ENCODE data around the gene TMEM163. TPM values are rescaled to one million over a fixed set of nuclear protein-coding genes. Genes with fewer than 3 reads are reported as not detected.

Gene TMEM163
- polyA plus RNA-seq, 3 donors from 2014 or later, result 1.1 to 5.2 (median 2.8) TPM

- H3K36me3 Mint-ChIP-seq, result peaks cover 0 to 13% (median 4%) of the 10 kb centered on the region in 3 donors
- no peak for DNase-seq
- no peak overlapping the region for H3K27ac Mint-ChIP-seq
- H3K4me3 Mint-ChIP-seq, result no peak overlapping the region
- H3K4me1 Mint-ChIP-seq, result peaks cover 6 to 9% of the 10 kb centered on the region in 2 donors
- peaks cover 2 to 7% (median 4%) of the 10 kb centered on the region in 3 donors for H3K27me3 Mint-ChIP-seq (ENCODE audit: low read depth in 3 of 3)
- no peaks in the 10 kb centered on the region for H3K9me3 Mint-ChIP-seq
These were observed 18.1 kb downstream of the TMEM163 start for GRCh38 chr2:134700730-134701129.

GRCh38 chr2:134694411-134694810 lies 24.4 kb downstream of the TMEM163 start:
- H3K27me3 Mint-ChIP-seq (ENCODE audit: low read depth in 3 of 3), result peaks cover 2% of the 10 kb centered on the region in 3 donors
- no peaks in the 10 kb centered on the region for H3K9me3 Mint-ChIP-seq
- H3K36me3 Mint-ChIP-seq, result peaks cover 0 to 4% (median 0%) of the 10 kb centered on the region in 3 donors
- H3K4me3 Mint-ChIP-seq, result no peak overlapping the region
- H3K4me1 Mint-ChIP-seq, result no peaks in the 10 kb centered on the region
- no peak overlapping the region for H3K27ac Mint-ChIP-seq
- no peak for DNase-seq

DNA sequence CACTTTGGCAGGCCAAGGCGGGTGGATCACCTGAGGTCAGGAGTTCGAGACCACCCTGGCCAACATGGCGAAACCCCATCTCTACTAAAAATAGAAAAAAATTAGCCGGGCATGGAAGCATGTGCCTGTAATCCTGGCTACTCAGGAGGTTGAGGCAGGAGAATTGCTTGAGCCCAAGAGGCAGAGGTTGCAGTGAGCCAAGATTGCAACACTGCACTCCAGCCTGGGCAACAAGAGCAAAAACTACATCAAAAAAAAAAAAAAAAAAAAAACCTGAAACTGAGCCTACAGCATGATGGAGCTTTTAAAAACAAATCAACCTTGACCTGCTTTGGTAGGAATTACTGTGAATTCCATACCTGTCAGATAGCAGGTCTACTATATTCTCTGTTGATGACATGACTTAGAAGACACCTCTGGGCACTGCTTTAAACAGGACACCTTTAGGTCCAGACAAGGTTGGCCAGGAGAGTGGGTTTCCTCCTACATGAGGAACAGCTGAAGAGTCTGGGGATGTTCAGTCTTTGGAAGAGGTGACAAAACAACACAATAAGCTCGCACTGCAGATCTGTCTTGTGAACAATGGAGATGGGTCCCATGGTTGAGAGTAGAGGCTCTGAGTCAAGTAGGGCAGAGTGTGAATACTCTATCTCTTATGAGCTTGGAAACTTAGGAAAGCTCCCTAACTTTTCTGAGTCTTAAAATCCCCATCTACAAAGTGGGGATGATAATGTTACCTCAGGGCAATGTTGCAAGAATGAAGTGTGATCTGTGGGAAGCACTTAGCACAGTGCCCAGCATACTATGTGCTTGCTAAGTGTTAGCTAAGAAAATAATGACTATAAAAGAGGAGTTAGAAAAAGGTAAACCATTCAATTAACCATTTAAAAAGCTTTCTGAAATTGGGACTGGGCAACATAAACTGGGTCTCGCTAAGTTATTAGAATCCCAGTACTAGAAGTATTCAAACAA lies 25.2 kb downstream of the TMEM163 start:
- no peak overlapping the region for H3K27ac Mint-ChIP-seq

GRCh38 chr2:134692499-134692898 lies 26.3 kb downstream of the TMEM163 start:
- Mint-ChIP-seq H3K9me3 (no peaks in the 10 kb centered on the region), H3K4me1 (no peaks in the 10 kb centered on the region), H3K27me3 (ENCODE audit: low read depth in 3 of 3) (peaks cover 0 to 2% (median 2%) of the 10 kb centered on the region in 3 donors), H3K4me3 (no peak overlapping the region), H3K36me3 (no peaks in the 10 kb centered on the region), H3K27ac (no peak overlapping the region)
- DNase-seq, result peak in 2 of 3 donors; percentile 22 to 53

More for the DNA sequence above, 25.2 kb downstream of the TMEM163 start:
- Mint-ChIP-seq H3K4me1 (no peaks in the 10 kb centered on the region), H3K27me3 (ENCODE audit: low read depth in 3 of 3) (peaks cover 2% of the 10 kb centered on the region in 3 donors), H3K4me3 (no peak overlapping the region), H3K36me3 (peaks cover 0 to 4% (median 0%) of the 10 kb centered on the region in 3 donors), H3K9me3 (no peaks in the 10 kb centered on the region)
- no peak for DNase-seq

- no peak for DNase-seq
- H3K9me3 Mint-ChIP-seq, result no peaks in the 10 kb centered on the region
- H3K27ac Mint-ChIP-seq, result no peak overlapping the region
- H3K36me3 Mint-ChIP-seq, result no peaks in the 10 kb centered on the region
- no peaks in the 10 kb centered on the region for H3K27me3 Mint-ChIP-seq (ENCODE audit: low read depth in 3 of 3)
- H3K4me3 Mint-ChIP-seq, result no peak overlapping the region
- no peaks in the 10 kb centered on the region for H3K4me1 Mint-ChIP-seq
These were observed 28.1 kb downstream of the TMEM163 start for GRCh38 chr2:134690629-134691215.

GRCh38 chr2:134689315-134689714 lies 29.5 kb downstream of the TMEM163 start:
- Mint-ChIP-seq H3K27ac (no peak overlapping the region), H3K4me3 (no peak overlapping the region), H3K9me3 (peaks cover 0 to 3% (median 0%) of the 10 kb centered on the region in 6 donors), H3K27me3 (ENCODE audit: low read depth in 3 of 3) (no peaks in the 10 kb centered on the region), H3K36me3 (peaks cover 0 to 4% (median 0%) of the 10 kb centered on the region in 3 donors), H3K4me1 (no peaks in the 10 kb centered on the region)
- DNase-seq, result no peak

- no peak for DNase-seq
- no peak overlapping the region for H3K4me3 Mint-ChIP-seq
- peaks cover 7 to 17% of the 10 kb centered on the region in 2 donors for H3K4me1 Mint-ChIP-seq
- peaks cover 0 to 2% (median 1%) of the 10 kb centered on the region in 3 donors for H3K27me3 Mint-ChIP-seq (ENCODE audit: low read depth in 3 of 3)
- peak overlapping the region in 1 of 6 donors; percentile 3 for H3K27ac Mint-ChIP-seq
- peaks cover 0 to 4% (median 0%) of the 10 kb centered on the region in 3 donors for H3K36me3 Mint-ChIP-seq
- peaks cover 0 to 3% (median 0%) of the 10 kb centered on the region in 6 donors for H3K9me3 Mint-ChIP-seq
These were observed 32.8 kb downstream of the TMEM163 start for GRCh38 chr2:134685967-134686366.

GRCh38 chr2:134683561-134684112 lies 35.2 kb downstream of the TMEM163 start:
- H3K4me1 Mint-ChIP-seq, result peaks cover 30 to 38% of the 10 kb centered on the region in 2 donors
- peak overlapping the region in 2 of 6 donors; percentile 38 to 41 for H3K27ac Mint-ChIP-seq
- no peak for DNase-seq
- peaks cover 0 to 2% (median 2%) of the 10 kb centered on the region in 3 donors for H3K27me3 Mint-ChIP-seq (ENCODE audit: low read depth in 3 of 3)
- no peak overlapping the region for H3K4me3 Mint-ChIP-seq
- H3K9me3 Mint-ChIP-seq, result peaks cover 0 to 3% (median 0%) of the 10 kb centered on the region in 6 donors
- peaks cover 0 to 4% (median 0%) of the 10 kb centered on the region in 3 donors for H3K36me3 Mint-ChIP-seq

DNA sequence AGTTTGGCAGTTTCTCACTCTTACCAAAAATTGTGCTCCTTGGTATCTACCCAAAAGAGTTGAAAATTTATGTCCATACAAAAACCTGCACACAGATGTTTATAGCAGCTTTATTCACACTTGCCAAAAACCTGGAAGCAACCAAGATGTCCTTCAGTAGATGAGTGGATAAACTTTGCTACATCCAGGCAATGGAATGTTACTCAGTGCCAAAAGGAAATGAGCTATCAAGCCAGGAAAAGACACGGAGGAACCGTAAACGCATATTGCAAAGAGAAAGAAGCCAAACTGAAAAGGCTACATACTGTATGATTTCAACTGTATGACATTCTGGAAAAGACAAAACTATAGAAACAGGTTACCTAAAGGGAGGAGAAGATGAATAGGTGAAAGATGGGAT lies 36.1 kb downstream of the TMEM163 start:
- H3K27me3 Mint-ChIP-seq (ENCODE audit: low read depth in 3 of 3), result peaks cover 0 to 2% (median 2%) of the 10 kb centered on the region in 3 donors
- H3K36me3 Mint-ChIP-seq, result peaks cover 0 to 4% (median 0%) of the 10 kb centered on the region in 3 donors
- H3K9me3 Mint-ChIP-seq, result peaks cover 0 to 3% (median 0%) of the 10 kb centered on the region in 6 donors
- no peak overlapping the region for H3K4me3 Mint-ChIP-seq
- peaks cover 40 to 47% of the 10 kb centered on the region in 2 donors for H3K4me1 Mint-ChIP-seq
- peak overlapping the region in 2 of 6 donors; percentile 0 to 5 for H3K27ac Mint-ChIP-seq
- DNase-seq, result no peak

DNA sequence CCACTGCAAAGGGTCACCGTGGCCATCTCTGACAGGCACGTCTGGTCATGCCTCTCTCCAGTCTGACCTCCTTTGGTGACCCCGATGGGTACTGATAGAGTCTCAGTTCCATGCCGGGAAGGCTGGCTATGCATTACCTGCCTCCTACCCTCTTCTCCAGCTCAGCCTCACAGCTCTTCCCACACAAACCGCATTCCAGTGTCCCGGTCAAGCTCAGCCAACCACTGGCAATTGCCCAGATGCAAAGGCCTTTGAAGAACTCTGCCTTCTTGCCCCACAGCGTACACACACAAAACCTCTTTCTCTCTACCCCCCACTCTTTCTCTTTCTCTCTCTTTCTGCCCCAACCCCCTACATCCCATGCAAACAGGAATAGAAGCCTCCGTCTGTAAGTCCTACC lies 37.6 kb downstream of the TMEM163 start:
- Mint-ChIP-seq H3K4me3 (peak overlapping the region in 4 of 5 donors; percentile 3 to 51 (median 47)), H3K9me3 (peaks cover 0 to 3% (median 0%) of the 10 kb centered on the region in 6 donors), H3K4me1 (peaks cover 55 to 61% of the 10 kb centered on the region in 2 donors)

GRCh38 chr2:134679745-134680144 lies 39.1 kb downstream of the TMEM163 start:
- H3K4me3 Mint-ChIP-seq, result peak overlapping the region; percentile 71 to 90 (median 76)
- H3K9me3 Mint-ChIP-seq, result no peaks in the 10 kb centered on the region
- H3K27ac Mint-ChIP-seq, result peak overlapping the region; percentile 82 to 93 (median 90)
- no peaks in the 10 kb centered on the region for H3K36me3 Mint-ChIP-seq
- peaks cover 60 to 65% of the 10 kb centered on the region in 2 donors for H3K4me1 Mint-ChIP-seq
- peak; percentile 45 to 49 (median 48) for DNase-seq
- peaks cover 0 to 4% (median 2%) of the 10 kb centered on the region in 3 donors for H3K27me3 Mint-ChIP-seq (ENCODE audit: low read depth in 3 of 3)

More for the DNA sequence above, 37.6 kb downstream of the TMEM163 start:
- Mint-ChIP-seq H3K36me3 (peaks cover 0 to 4% (median 0%) of the 10 kb centered on the region in 3 donors), H3K27me3 (ENCODE audit: low read depth in 3 of 3) (peaks cover 0 to 2% (median 2%) of the 10 kb centered on the region in 3 donors), H3K27ac (peak overlapping the region in 5 of 6 donors; percentile 18 to 78 (median 52))
- no peak for DNase-seq

- peak; percentile 38 to 45 (median 38) for DNase-seq
- Mint-ChIP-seq H3K4me3 (peak overlapping the region; percentile 71 to 90 (median 76)), H3K9me3 (no peaks in the 10 kb centered on the region), H3K27ac (peak overlapping the region; percentile 82 to 93 (median 90)), H3K4me1 (peaks cover 60 to 65% of the 10 kb centered on the region in 2 donors), H3K27me3 (ENCODE audit: low read depth in 3 of 3) (peaks cover 2 to 4% (median 2%) of the 10 kb centered on the region in 3 donors), H3K36me3 (no peaks in the 10 kb centered on the region)
These were observed 39.5 kb downstream of the TMEM163 start for GRCh38 chr2:134679294-134679693.

Data from immature natural killer cell (primary cell).